AG04450 (cell line): ENCODE results near the gene ARFGAP1. TPM values are rescaled to one million over a fixed set of nuclear protein-coding genes. Genes with fewer than 3 reads are reported as not detected.

Source experiments
- CTCF ChIA-PET: fragments of 300-600, 350-600 bp; formaldehyde crosslinking; extraction: SDS; loops from one replicate; lab custom pipeline; 2022; ENCODE audit warnings: antibody characterized with exemption, inconsistent platforms; lab: Charles Lee
- POLR2A ChIA-PET: fragments of 350-600 bp; formaldehyde crosslinking; extraction: SDS; loops from one replicate; lab custom pipeline; 2021; ENCODE audit warnings: antibody characterized with exemption, inconsistent platforms; lab: Yijun Ruan, JAX
- DNase-seq: peaks from one replicate; pipeline ENCODE4 v3.0.0-alpha.2; 2011; ENCODE audit warnings: low read depth, low spot score
- H3K27ac ChIP-seq: one replicate; pipeline ENCODE4 v1.5.1; 2012; ENCODE audit warnings: low read depth, low read length, control low read depth
- H3K27me3 ChIP-seq: one replicate; pipeline ENCODE4 v1.6.0; 2012; ENCODE audit warnings: low read length; ENCODE audit not compliant: control insufficient read depth, insufficient read depth
- H3K4me3 ChIP-seq: 2 replicates; pipeline ENCODE4 v1.5.1; 2011; ENCODE audit warnings: mild to moderate bottlenecking, low read depth, low read length, control low read depth
- H3K9me3 ChIP-seq: 2 replicates; pipeline ENCODE4 v1.5.1; 2012; ENCODE audit warnings: low read length; ENCODE audit not compliant: control insufficient read depth, insufficient read depth
- CTCF ChIP-seq: IDR thresholded peaks from 2 replicates; pipeline ENCODE4 v1.5.1; 2011; ENCODE audit warnings: low read depth, low read length, control low read depth, inconsistent platforms
- polyA plus RNA-seq: library from polyadenylated mRNA; depleted of rRNA; stranded (reverse); fragments of >200 nt; gene quantifications from 2 replicates; pipeline ENCODE4 v1.2.3, GENCODE V29; 2011

Gene ARFGAP1
- polyA plus RNA-seq, 1 experiment = 52.6 TPM

GRCh38 chr20:63311186-63311832, 38.7 kb downstream of the ARFGAP1 start:
- Histone ChIP-seq H3K4me3 (no peak overlapping the region), H3K27ac (no peak overlapping the region), H3K27me3 (no peaks in the 10 kb centered on the region), H3K9me3 (no peaks in the 10 kb centered on the region; the same call in 1 of the 2 replicates)
- CTCF ChIA-PET = interaction anchor here (1.3 to 2.9 kb wide), 3 partner anchors 66 to 88 kb away, joined by 5 to 47 read pairs (median 7); no protein-coding TSS in a partner anchor
- POLR2A ChIA-PET = interaction anchor here (0.7 kb wide), 1 partner anchor 70 kb away, joined by 4 read pairs; no protein-coding TSS in a partner anchor
- no peak for DNase-seq
- no peak for TF ChIP-seq CTCF

- CTCF ChIA-PET = no interaction called here
- POLR2A ChIA-PET = no interaction called here
- no peak for DNase-seq
These were observed 39.2 kb downstream of the ARFGAP1 start for GRCh38 chr20:63311833-63312243.

GRCh38 chr20:63312273-63312672, 39.7 kb downstream of the ARFGAP1 start:
- H3K27me3 ChIP-seq = no peaks in the 10 kb centered on the region
- no peak for TF ChIP-seq CTCF
- no peak for DNase-seq
- no peak overlapping the region for H3K4me3 ChIP-seq
- H3K9me3 ChIP-seq = no peaks in the 10 kb centered on the region; the same call in 1 of the 2 replicates
- ChIA-PET CTCF (no interaction called here), POLR2A (no interaction called here)
- H3K27ac ChIP-seq = no peak overlapping the region

More at GRCh38 chr20:63311833-63312243, 39.2 kb downstream of the ARFGAP1 start:
- H3K4me3 ChIP-seq = no peak overlapping the region
- no peaks in the 10 kb centered on the region for H3K27me3 ChIP-seq
- no peak overlapping the region for H3K27ac ChIP-seq
- TF ChIP-seq CTCF = no peak
- no peaks in the 10 kb centered on the region; the same call in 1 of the 2 replicates for H3K9me3 ChIP-seq

GRCh38 chr20:63312690-63313348, 40.2 kb downstream of the ARFGAP1 start:
- no peaks in the 10 kb centered on the region; the same call in 1 of the 2 replicates for H3K9me3 ChIP-seq
- CTCF ChIA-PET = no interaction called here
- no peak overlapping the region for H3K4me3 ChIP-seq
- POLR2A ChIA-PET = no interaction called here
- H3K27ac ChIP-seq = no peak overlapping the region
- peaks cover 2% of the 10 kb centered on the region for H3K27me3 ChIP-seq
- TF ChIP-seq CTCF = no peak
- DNase-seq = peak; percentile 33
